ENCODE results near the gene PIM1. TPM values are rescaled to one million over a fixed set of nuclear protein-coding genes. Genes with fewer than 3 reads are reported as not detected.

Gene PIM1
- total RNA-seq, 1 experiment from 2014 or later = 42.1 TPM

GRCh38 chr6:37205175-37205996 lies 35.4 kb downstream of the PIM1 start:
- in situ Hi-C loops (cut with HindIII; ENCODE audit: low pct_unique_long_range_greater_than_20kb, low sequenced_read_pairs) = no loop called here
- H3K4me1 ChIP-seq (ENCODE audit: control insufficient read depth, insufficient read depth, low read length) = no peaks in the 10 kb centered on the region
- no peak for DNase-seq (ENCODE audit: low read depth, low spot score)
- no peak overlapping the region; the same call in 1 of the 2 replicates for H3K27ac ChIP-seq (ENCODE audit: low read length)
- TF ChIP-seq POLR2AphosphoS5 (IDR thresholded peaks at IDR 0.05; ENCODE audit: low read depth, low read length) = no peak
- TF ChIP-seq CTCF (IDR thresholded peaks at IDR 0.05) = no peak
- no peak for TF ChIP-seq SIN3A (IDR thresholded peaks at IDR 0.05; ENCODE audit: borderline replicate concordance, insufficient read depth, low read depth, low read length)
- TF ChIP-seq, protein P1, sequence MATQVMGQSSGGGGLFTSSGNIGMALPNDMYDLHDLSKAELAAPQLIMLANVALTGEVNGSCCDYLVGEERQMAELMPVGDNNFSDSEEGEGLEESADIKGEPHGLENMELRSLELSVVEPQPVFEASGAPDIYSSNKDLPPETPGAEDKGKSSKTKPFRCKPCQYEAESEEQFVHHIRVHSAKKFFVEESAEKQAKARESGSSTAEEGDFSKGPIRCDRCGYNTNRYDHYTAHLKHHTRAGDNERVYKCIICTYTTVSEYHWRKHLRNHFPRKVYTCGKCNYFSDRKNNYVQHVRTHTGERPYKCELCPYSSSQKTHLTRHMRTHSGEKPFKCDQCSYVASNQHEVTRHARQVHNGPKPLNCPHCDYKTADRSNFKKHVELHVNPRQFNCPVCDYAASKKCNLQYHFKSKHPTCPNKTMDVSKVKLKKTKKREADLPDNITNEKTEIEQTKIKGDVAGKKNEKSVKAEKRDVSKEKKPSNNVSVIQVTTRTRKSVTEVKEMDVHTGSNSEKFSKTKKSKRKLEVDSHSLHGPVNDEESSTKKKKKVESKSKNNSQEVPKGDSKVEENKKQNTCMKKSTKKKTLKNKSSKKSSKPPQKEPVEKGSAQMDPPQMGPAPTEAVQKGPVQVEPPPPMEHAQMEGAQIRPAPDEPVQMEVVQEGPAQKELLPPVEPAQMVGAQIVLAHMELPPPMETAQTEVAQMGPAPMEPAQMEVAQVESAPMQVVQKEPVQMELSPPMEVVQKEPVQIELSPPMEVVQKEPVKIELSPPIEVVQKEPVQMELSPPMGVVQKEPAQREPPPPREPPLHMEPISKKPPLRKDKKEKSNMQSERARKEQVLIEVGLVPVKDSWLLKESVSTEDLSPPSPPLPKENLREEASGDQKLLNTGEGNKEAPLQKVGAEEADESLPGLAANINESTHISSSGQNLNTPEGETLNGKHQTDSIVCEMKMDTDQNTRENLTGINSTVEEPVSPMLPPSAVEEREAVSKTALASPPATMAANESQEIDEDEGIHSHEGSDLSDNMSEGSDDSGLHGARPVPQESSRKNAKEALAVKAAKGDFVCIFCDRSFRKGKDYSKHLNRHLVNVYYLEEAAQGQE (IDR thresholded peaks at IDR 0.05; ENCODE audit: insufficient read depth in 1 of 2, low read depth in 2 of 2, low read length in 1 of 2) = no peak
- TF ChIP-seq TCF7L2 (IDR thresholded peaks at IDR 0.05; ENCODE audit: low read depth, low read length) = no peak
- no peaks in the 10 kb centered on the region for H3K27me3 ChIP-seq (ENCODE audit: control insufficient read depth, insufficient read depth, low read length)
- POLR2A ChIA-PET = interaction anchor here (0.7 kb wide), 1 partner anchor 175 kb away, joined by 8 read pairs; no protein-coding TSS in a partner anchor
- no TSS peak for BruUV-seq (replicated peaks)
- CTCF ChIA-PET = no interaction called here
- ATAC-seq = no peak
- H3K36me3 ChIP-seq (ENCODE audit: control insufficient read depth, insufficient read depth, low read length) = no peaks in the 10 kb centered on the region
- no peaks in the 10 kb centered on the region for H3K9me3 ChIP-seq (ENCODE audit: control insufficient read depth, insufficient read depth, low read depth, low read length)
- no peak overlapping the region for H3K4me3 ChIP-seq (ENCODE audit: low read depth in 2 of 2, low read length in 2 of 2)
- intact Hi-C loops (cut with micrococcal nuclease; ENCODE audit: unreplicated experiment) = no loop called here

- Histone ChIP-seq H3K27me3 (ENCODE audit: control insufficient read depth, insufficient read depth, low read length) (no peaks in the 10 kb centered on the region), H3K27ac (ENCODE audit: low read length) (no peak overlapping the region; the same call in 1 of the 2 replicates), H3K4me3 (ENCODE audit: low read depth in 2 of 2, low read length in 2 of 2) (no peak overlapping the region), H3K9me3 (ENCODE audit: control insufficient read depth, insufficient read depth, low read depth, low read length) (no peaks in the 10 kb centered on the region), H3K4me1 (ENCODE audit: control insufficient read depth, insufficient read depth, low read length) (no peaks in the 10 kb centered on the region; the same call in 1 of the 2 replicates), H3K36me3 (ENCODE audit: control insufficient read depth, insufficient read depth, low read length) (no peaks in the 10 kb centered on the region)
- in situ Hi-C loops (cut with HindIII; ENCODE audit: low pct_unique_long_range_greater_than_20kb, low sequenced_read_pairs) (no loop called here), intact Hi-C loops (cut with micrococcal nuclease; ENCODE audit: unreplicated experiment) (no loop called here)
- ChIA-PET POLR2A (no interaction called here), CTCF (no interaction called here)
- ATAC-seq (no peak), DNase-seq (ENCODE audit: low read depth, low spot score) (no peak)
- BruUV-seq (replicated peaks) = no TSS peak
- TF ChIP-seq, protein P1 (IDR thresholded peaks at IDR 0.05; ENCODE audit: insufficient read depth in 1 of 2, low read depth in 2 of 2, low read length in 1 of 2) = no peak
- TF ChIP-seq CTCF (IDR thresholded peaks at IDR 0.05) = no peak
- no peak for TF ChIP-seq POLR2AphosphoS5 (IDR thresholded peaks at IDR 0.05; ENCODE audit: low read depth, low read length)
- no peak for TF ChIP-seq TCF7L2 (IDR thresholded peaks at IDR 0.05; ENCODE audit: low read depth, low read length)
- TF ChIP-seq SIN3A (IDR thresholded peaks at IDR 0.05; ENCODE audit: borderline replicate concordance, insufficient read depth, low read depth, low read length) = no peak
These were observed 36.0 kb downstream of the PIM1 start for GRCh38 chr6:37205997-37206340.
